ENCODE data around the gene ENHO.

The ENHO gene

GRCh38 chr9:34501889-34502425 lies 20.8 kb downstream of the ENHO start:
- Mint-ChIP-seq H3K9me3 (no peaks in the 10 kb centered on the region), H3K27ac (no peak overlapping the region), H3K4me3 (no peak overlapping the region), H3K27me3 (peaks cover 33% of the 10 kb centered on the region), H3K36me3 (ENCODE audit: low read depth) (no peaks in the 10 kb centered on the region), H3K4me1 (ENCODE audit: low read depth) (peaks cover 21% of the 10 kb centered on the region)
- intact Hi-C loops (cut with micrococcal nuclease) = loop anchor here (2.0 kb wide), 1 partner anchor 169 kb away; no protein-coding TSS in a partner anchor

GRCh38 chr9:34501372-34501771 lies 21.4 kb downstream of the ENHO start:
- no peaks in the 10 kb centered on the region for H3K9me3 Mint-ChIP-seq
- no peak overlapping the region for H3K27ac Mint-ChIP-seq
- H3K36me3 Mint-ChIP-seq (ENCODE audit: low read depth) = no peaks in the 10 kb centered on the region
- peaks cover 20% of the 10 kb centered on the region for H3K4me1 Mint-ChIP-seq (ENCODE audit: low read depth)
- intact Hi-C loops (cut with micrococcal nuclease) = loop anchor here (2.0 kb wide), 1 partner anchor 169 kb away; no protein-coding TSS in a partner anchor
- H3K4me3 Mint-ChIP-seq = no peak overlapping the region
- H3K27me3 Mint-ChIP-seq = peaks cover 33% of the 10 kb centered on the region

GRCh38 chr9:34500623-34501267 lies 22.0 kb downstream of the ENHO start:
- H3K27me3 Mint-ChIP-seq = peaks cover 33% of the 10 kb centered on the region
- no peak overlapping the region for H3K4me3 Mint-ChIP-seq
- H3K9me3 Mint-ChIP-seq = no peaks in the 10 kb centered on the region
- no peaks in the 10 kb centered on the region for H3K36me3 Mint-ChIP-seq (ENCODE audit: low read depth)
- no peak overlapping the region for H3K27ac Mint-ChIP-seq
- peaks cover 13% of the 10 kb centered on the region for H3K4me1 Mint-ChIP-seq (ENCODE audit: low read depth)
- intact Hi-C loops (cut with micrococcal nuclease) = loop anchor here (1.0 to 2.0 kb wide), 2 partner anchors 63 to 168 kb away; no protein-coding TSS in a partner anchor

GRCh38 chr9:34499076-34499475 lies 23.7 kb downstream of the ENHO start:
- Mint-ChIP-seq H3K4me3 (no peak overlapping the region), H3K36me3 (ENCODE audit: low read depth) (no peaks in the 10 kb centered on the region), H3K27me3 (peaks cover 24% of the 10 kb centered on the region), H3K9me3 (no peaks in the 10 kb centered on the region), H3K27ac (no peak overlapping the region), H3K4me1 (ENCODE audit: low read depth) (peaks cover 13% of the 10 kb centered on the region)
- intact Hi-C loops (cut with micrococcal nuclease) = no loop called here

GRCh38 chr9:34498553-34498952 lies 24.2 kb downstream of the ENHO start:
- H3K36me3 Mint-ChIP-seq (ENCODE audit: low read depth) = no peaks in the 10 kb centered on the region
- peaks cover 19% of the 10 kb centered on the region for H3K27me3 Mint-ChIP-seq

GRCh38 chr9:34496149-34496712 lies 26.6 kb downstream of the ENHO start:
- peaks cover 15% of the 10 kb centered on the region for H3K27me3 Mint-ChIP-seq
- no peak overlapping the region for H3K27ac Mint-ChIP-seq
- no peak overlapping the region for H3K4me3 Mint-ChIP-seq
- no peaks in the 10 kb centered on the region for H3K9me3 Mint-ChIP-seq
- H3K4me1 Mint-ChIP-seq (ENCODE audit: low read depth) = peaks cover 18% of the 10 kb centered on the region
- intact Hi-C loops (cut with micrococcal nuclease) = no loop called here
- no peaks in the 10 kb centered on the region for H3K36me3 Mint-ChIP-seq (ENCODE audit: low read depth)

More at GRCh38 chr9:34498553-34498952, 24.2 kb downstream of the ENHO start:
- Mint-ChIP-seq H3K4me3 (no peak overlapping the region), H3K9me3 (no peaks in the 10 kb centered on the region), H3K4me1 (ENCODE audit: low read depth) (peaks cover 18% of the 10 kb centered on the region), H3K27ac (no peak overlapping the region)
- intact Hi-C loops (cut with micrococcal nuclease) = no loop called here

GRCh38 chr9:34493972-34494535 lies 28.7 kb downstream of the ENHO start:
- intact Hi-C loops (cut with micrococcal nuclease) = no loop called here
- peaks cover 13% of the 10 kb centered on the region for H3K27me3 Mint-ChIP-seq
- H3K4me3 Mint-ChIP-seq = no peak overlapping the region
- no peaks in the 10 kb centered on the region for H3K36me3 Mint-ChIP-seq (ENCODE audit: low read depth)
- H3K9me3 Mint-ChIP-seq = no peaks in the 10 kb centered on the region
- peaks cover 18% of the 10 kb centered on the region for H3K4me1 Mint-ChIP-seq (ENCODE audit: low read depth)
- no peak overlapping the region for H3K27ac Mint-ChIP-seq

GRCh38 chr9:34492051-34492450 lies 30.7 kb downstream of the ENHO start:
- Mint-ChIP-seq H3K4me3 (no peak overlapping the region), H3K9me3 (no peaks in the 10 kb centered on the region), H3K4me1 (ENCODE audit: low read depth) (peaks cover 9% of the 10 kb centered on the region), H3K36me3 (ENCODE audit: low read depth) (no peaks in the 10 kb centered on the region), H3K27ac (no peak overlapping the region), H3K27me3 (peaks cover 22% of the 10 kb centered on the region)
- intact Hi-C loops (cut with micrococcal nuclease) = no loop called here

- Mint-ChIP-seq H3K27me3 (peaks cover 23% of the 10 kb centered on the region), H3K9me3 (no peaks in the 10 kb centered on the region), H3K27ac (no peak overlapping the region), H3K4me1 (ENCODE audit: low read depth) (peaks cover 9% of the 10 kb centered on the region), H3K4me3 (no peak overlapping the region), H3K36me3 (ENCODE audit: low read depth) (no peaks in the 10 kb centered on the region)
- intact Hi-C loops (cut with micrococcal nuclease) = no loop called here
These were observed 31.2 kb downstream of the ENHO start for GRCh38 chr9:34491596-34491995.

- Mint-ChIP-seq H3K27ac (no peak overlapping the region), H3K4me1 (ENCODE audit: low read depth) (peaks cover 9% of the 10 kb centered on the region), H3K27me3 (peaks cover 24% of the 10 kb centered on the region), H3K9me3 (no peaks in the 10 kb centered on the region), H3K36me3 (ENCODE audit: low read depth) (no peaks in the 10 kb centered on the region), H3K4me3 (no peak overlapping the region)
- intact Hi-C loops (cut with micrococcal nuclease) = no loop called here
These were observed 32.0 kb downstream of the ENHO start for GRCh38 chr9:34490760-34491159.

- peaks cover 24% of the 10 kb centered on the region for H3K27me3 Mint-ChIP-seq
- peaks cover 9% of the 10 kb centered on the region for H3K4me1 Mint-ChIP-seq (ENCODE audit: low read depth)
- H3K9me3 Mint-ChIP-seq = no peaks in the 10 kb centered on the region
- intact Hi-C loops (cut with micrococcal nuclease) = no loop called here
- no peaks in the 10 kb centered on the region for H3K36me3 Mint-ChIP-seq (ENCODE audit: low read depth)
- no peak overlapping the region for H3K27ac Mint-ChIP-seq
- H3K4me3 Mint-ChIP-seq = no peak overlapping the region
These were observed 32.4 kb downstream of the ENHO start for GRCh38 chr9:34490360-34490759.

GRCh38 chr9:34486572-34486971 lies 36.2 kb downstream of the ENHO start:
- no peaks in the 10 kb centered on the region for H3K4me1 Mint-ChIP-seq (ENCODE audit: low read depth)
- intact Hi-C loops (cut with micrococcal nuclease) = no loop called here
- no peaks in the 10 kb centered on the region for H3K36me3 Mint-ChIP-seq (ENCODE audit: low read depth)
- no peaks in the 10 kb centered on the region for H3K9me3 Mint-ChIP-seq
- peaks cover 26% of the 10 kb centered on the region for H3K27me3 Mint-ChIP-seq
- no peak overlapping the region for H3K27ac Mint-ChIP-seq
- no peak overlapping the region for H3K4me3 Mint-ChIP-seq

- Mint-ChIP-seq H3K4me3 (no peak overlapping the region), H3K9me3 (no peaks in the 10 kb centered on the region), H3K27ac (no peak overlapping the region), H3K4me1 (ENCODE audit: low read depth) (no peaks in the 10 kb centered on the region), H3K27me3 (peaks cover 28% of the 10 kb centered on the region), H3K36me3 (ENCODE audit: low read depth) (no peaks in the 10 kb centered on the region)
- intact Hi-C loops (cut with micrococcal nuclease) = no loop called here
These were observed 37.0 kb downstream of the ENHO start for GRCh38 chr9:34485822-34486221.

- H3K27me3 Mint-ChIP-seq = peaks cover 28% of the 10 kb centered on the region
- H3K4me3 Mint-ChIP-seq = no peak overlapping the region
- H3K4me1 Mint-ChIP-seq (ENCODE audit: low read depth) = no peaks in the 10 kb centered on the region
- no peak overlapping the region for H3K27ac Mint-ChIP-seq
- no peaks in the 10 kb centered on the region for H3K36me3 Mint-ChIP-seq (ENCODE audit: low read depth)
- intact Hi-C loops (cut with micrococcal nuclease) = no loop called here
- no peaks in the 10 kb centered on the region for H3K9me3 Mint-ChIP-seq
These were observed 38.1 kb downstream of the ENHO start for GRCh38 chr9:34484678-34485077.
